GM21381 (cell line): ENCODE results near the gene SNRPD1.
"Not testable (repeated sequence)": the region's sequence is repeated elsewhere in the genome, so short reads cannot be mapped to it uniquely, and the experiment has no call there.

Source experiments
- ATAC-seq: cut with Tn5 transposase; IDR thresholded peaks from one replicate; pipeline ENCODE4 v1.9.1; 2021; ENCODE audit warnings: mild to moderate bottlenecking, moderate library complexity; ENCODE audit not compliant: unreplicated experiment

The SNRPD1 gene

DNA sequence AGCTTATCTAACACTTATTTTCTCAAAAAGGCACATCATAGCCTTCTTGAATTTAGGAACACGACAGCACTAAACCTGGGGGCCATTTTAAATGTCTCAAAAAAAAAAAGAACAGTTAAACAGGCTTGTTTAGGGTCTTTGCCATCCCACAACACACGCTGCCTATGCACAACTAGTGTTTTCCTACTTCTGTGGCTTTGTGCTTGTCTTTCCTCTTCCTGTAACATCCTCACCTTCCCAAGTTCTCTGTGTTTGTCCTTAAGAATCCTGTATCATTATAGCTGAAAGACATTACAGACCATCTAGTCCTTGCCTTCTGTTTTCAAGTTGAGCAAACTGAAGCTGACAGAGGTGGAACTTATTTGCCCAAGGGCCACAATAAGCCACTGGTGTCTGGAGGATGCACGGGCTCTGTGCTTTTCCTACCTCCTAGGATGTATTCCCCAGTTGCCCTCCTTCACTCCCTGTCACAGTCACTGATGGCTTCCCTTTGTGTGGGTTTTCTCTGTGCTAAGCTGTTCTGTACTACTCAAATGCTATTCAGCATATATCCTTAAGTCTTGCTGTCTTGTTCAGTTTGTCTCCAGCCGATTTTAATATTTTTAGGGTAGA is 22.6 kb downstream of the SNRPD1 start:
- no peak for ATAC-seq

DNA sequence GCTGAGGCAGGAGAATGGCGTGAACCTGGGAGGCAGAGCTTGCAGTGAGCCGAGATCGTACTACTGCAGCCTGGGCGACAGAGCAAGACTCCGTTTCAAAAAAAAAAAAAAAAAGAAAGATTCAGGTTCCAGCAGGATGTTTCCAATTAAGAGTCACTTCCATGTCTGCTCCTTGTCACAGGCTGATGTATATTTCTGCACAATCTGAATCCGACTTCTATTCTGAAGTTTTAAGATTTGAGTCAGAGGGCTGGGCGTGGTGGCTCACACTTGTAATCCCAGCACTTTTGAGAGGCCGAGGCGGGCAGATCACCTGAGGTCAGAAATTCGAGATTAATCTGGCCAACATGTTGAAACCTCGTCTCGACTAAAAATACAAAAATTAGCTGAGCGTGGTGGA is 24.7 kb downstream of the SNRPD1 start:
- ATAC-seq, result no peak

- ATAC-seq, result no peak
These were observed 26.7 kb downstream of the SNRPD1 start for GRCh38 chr18:21638822-21639221.

DNA sequence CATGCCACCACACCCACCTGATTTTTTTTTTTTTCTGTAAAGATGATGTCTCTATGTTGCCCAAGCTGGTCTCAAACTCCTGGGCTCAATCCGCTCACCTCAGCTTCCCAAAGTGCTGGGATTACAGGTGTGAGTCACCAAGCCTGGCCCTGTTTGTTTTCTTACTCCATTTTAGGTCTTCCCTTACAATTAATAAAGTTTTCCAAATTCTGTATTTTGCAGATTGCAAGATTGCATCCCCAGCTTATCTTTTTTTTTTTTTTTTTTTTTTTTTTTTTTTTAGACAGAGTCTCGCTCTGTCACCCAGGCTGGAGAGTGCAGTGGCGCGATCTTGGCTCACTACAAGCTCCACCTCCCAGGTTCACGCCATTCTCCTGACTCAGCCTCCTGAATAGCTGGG is 28.3 kb downstream of the SNRPD1 start:
- not testable (repeated sequence) for ATAC-seq

GRCh38 chr18:21650311-21650710 is 38.2 kb downstream of the SNRPD1 start:
- no peak for ATAC-seq

GRCh38 chr18:21652073-21652472 is 40.0 kb downstream of the SNRPD1 start:
- ATAC-seq, result no peak

DNA sequence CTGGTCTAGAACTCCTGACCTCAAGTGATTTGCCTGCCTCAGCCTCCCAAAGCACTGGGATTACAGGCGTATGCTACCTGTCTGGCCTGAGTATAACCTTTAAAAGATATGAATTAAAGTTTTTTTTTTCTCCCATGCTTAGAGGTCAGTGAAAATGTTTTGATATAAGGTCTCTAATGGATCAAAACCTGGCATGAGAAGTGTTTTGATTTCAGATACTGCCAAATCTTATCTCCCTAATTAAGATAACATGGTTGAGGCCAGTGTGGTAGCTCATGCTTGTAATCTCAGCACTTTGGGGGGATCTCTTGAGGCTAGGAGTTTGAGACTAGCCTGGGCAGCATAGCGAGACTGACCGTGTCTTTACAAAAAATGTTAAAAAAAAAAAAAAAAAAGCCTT is 41.2 kb downstream of the SNRPD1 start:
- ATAC-seq, result no peak

DNA sequence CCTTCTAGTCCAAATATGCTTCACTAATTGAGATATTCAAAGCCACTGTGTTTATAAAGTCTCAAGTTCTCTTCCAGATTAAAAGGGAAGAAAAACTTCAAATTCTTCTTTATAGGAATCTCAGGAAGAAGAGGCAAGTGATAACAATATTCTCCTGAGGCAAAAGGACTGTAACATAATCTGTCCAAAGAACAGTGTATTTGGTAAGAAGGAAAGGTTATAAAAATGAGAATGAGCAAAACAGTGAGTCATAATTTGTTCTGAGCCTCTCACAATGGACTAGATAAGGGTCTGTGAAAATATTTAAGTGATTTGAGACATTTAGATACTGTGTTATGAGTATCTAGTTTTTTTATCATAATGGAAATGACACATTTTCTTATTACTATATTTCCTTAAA is 44.3 kb downstream of the SNRPD1 start:
- no peak for ATAC-seq

DNA sequence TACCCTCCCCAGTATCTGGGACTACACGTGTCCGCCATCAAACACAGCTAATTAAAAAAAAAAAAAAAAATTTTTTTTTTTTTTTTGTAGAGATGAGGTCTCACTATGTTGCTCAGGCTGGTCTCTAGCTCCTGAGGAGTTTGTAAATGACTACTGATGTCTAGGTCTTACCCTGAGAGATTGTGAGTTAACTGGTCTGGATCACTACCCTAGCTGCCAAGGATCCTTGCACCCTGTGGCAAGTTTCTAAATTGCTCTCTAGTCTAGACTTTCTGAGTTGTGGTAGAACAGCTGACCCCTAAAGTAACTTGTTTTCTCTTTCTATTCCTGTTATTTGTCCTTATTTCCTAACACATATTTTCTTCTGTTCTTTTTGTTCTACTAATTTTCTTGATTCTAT is 48.0 kb downstream of the SNRPD1 start:
- ATAC-seq, result no peak

- ATAC-seq, result no peak
These were observed 50.5 kb downstream of the SNRPD1 start for GRCh38 chr18:21662581-21662980.

DNA sequence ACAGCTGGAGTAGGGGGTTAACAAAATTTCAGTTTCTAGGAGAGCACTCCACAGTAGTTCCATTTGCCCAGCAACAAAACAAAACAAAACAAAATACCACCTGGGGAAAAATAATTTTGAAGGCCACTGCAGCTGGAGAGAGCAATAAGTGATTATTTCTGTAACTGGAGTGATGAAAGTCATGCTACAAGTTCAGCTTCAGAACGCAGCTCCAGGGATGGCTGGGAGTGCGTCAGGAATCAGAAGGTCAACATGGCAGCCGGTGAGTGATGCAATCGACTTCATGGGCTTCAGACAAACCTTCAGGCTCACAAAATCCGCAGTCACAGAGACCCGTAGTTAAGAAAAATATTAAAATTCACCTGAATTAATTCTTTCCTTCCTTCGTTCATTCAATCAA is 51.5 kb downstream of the SNRPD1 start:
- no peak for ATAC-seq

GRCh38 chr18:21664069-21664468 is 52.0 kb downstream of the SNRPD1 start:
- no peak for ATAC-seq

- ATAC-seq, result no peak
These were observed 57.7 kb downstream of the SNRPD1 start for GRCh38 chr18:21669736-21670285.

DNA sequence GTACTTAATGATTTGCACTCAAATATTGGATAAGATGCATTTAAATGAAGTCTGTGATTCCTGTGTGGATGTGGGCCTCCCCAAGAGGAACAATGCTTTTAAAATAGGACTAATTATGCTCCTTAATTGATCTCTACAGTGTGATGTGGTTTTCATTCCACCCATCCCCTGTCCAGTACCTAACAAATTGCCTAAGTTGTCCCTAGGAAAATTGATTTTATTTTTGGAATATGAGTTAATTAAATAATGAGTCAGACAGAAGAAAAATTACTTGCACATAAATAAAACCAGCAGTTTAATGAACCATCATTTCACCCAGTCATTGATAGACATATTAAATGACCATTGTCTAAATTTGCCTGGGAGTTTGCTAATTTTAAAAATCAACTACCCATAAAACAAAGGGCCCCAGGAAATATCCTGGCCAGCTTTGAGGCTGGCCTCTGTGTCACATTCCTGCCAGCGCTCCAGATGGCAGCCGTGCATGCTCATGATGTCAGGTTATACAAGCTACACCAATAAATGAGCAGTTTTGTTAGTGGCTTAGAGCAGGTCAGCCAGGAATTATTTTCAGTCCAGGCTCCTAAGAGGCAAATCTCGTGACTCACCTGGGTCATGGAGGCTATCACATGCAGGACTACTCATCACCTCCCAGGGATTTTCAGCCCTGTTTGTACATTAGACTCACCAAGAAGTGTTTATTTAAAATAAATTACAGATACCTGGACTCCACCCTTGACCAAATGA is 60.6 kb downstream of the SNRPD1 start:
- ATAC-seq, result no peak

GRCh38 chr18:21675354-21675753 is 63.2 kb downstream of the SNRPD1 start:
- ATAC-seq, result not testable (repeated sequence)

- ATAC-seq, result no peak
These were observed 66.7 kb downstream of the SNRPD1 start for GRCh38 chr18:21678859-21679258.

GRCh38 chr18:21680161-21680560 is 68.0 kb downstream of the SNRPD1 start:
- ATAC-seq, result no peak

DNA sequence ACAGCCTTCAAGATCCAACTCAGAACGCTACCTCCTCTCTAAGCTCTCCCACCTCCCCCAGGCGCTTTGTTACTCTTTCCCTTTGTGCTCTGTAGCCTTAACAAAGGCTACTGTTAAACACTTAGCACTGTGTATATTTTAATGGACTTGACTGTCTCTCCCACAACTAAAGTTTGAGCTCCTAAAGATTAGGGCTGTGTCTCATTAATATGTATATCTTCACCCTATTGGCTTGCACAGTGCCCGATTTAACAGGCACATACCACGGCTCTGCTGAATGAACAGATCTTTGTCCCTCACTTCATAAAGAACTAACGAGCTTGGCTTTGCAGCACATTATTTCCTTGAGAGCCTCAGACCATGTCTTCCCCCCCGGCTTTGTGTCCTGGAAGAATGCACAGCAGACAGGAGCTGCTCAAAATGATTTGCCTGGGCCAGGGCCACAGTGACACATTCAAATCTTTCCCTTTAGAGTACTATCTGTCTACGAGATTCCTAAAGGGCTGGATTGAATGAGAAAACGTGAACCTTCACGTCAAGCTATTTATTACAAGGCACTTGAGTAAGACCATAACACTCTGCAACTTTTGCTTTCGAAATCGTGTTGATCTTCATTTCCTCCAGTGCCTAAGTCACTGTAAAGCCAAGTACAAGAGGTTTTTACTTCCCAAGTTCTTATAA is 70.4 kb downstream of the SNRPD1 start:
- ATAC-seq, result peak; percentile 44
